Midbrain (tissue), 1 donor: ENCODE measurements around the gene ERVFRD-1.
A peak's percentile ranks its signal among the peaks of the same experiment; 100 is the strongest.

Experiments
- DNase-seq: peaks from one replicate; lab custom pipeline; 2025; lab: John Stamatoyannopoulos, UW

ERVFRD-1 gene

GRCh38 chr6:11110921-11111768, at the start of gene ERVFRD-1:
Gene ERVFRD-1 (minus strand): TSS chr6:11111725. CDS start chr6:11105310, 6,415 bp downstream.
- no peak for DNase-seq

- DNase-seq = no peak
These were observed 48.7 kb upstream of the ERVFRD-1 start for GRCh38 chr6:11160199-11160598.

GRCh38 chr6:11155589-11155988, 44.1 kb upstream of the ERVFRD-1 start:
- no peak for DNase-seq

- no peak for DNase-seq
These were observed 41.9 kb upstream of the ERVFRD-1 start for GRCh38 chr6:11153447-11153846.

- no peak for DNase-seq
These were observed 41.1 kb upstream of the ERVFRD-1 start for GRCh38 chr6:11152581-11152980.

GRCh38 chr6:11151488-11151887, 40.0 kb upstream of the ERVFRD-1 start:
- DNase-seq = no peak

GRCh38 chr6:11149551-11149950, 38.0 kb upstream of the ERVFRD-1 start:
- no peak for DNase-seq

GRCh38 chr6:11146117-11146826, 34.7 kb upstream of the ERVFRD-1 start:
- no peak for DNase-seq

- peak; percentile 80 for DNase-seq
These were observed 32.9 kb upstream of the ERVFRD-1 start for GRCh38 chr6:11144393-11144851.

GRCh38 chr6:11143394-11144371, 32.2 kb upstream of the ERVFRD-1 start:
- DNase-seq = no peak

- no peak for DNase-seq
These were observed 30.9 kb upstream of the ERVFRD-1 start for GRCh38 chr6:11142296-11143027.

- DNase-seq = no peak
These were observed 29.8 kb upstream of the ERVFRD-1 start for GRCh38 chr6:11141295-11141694.

- DNase-seq = no peak
These were observed 28.5 kb upstream of the ERVFRD-1 start for GRCh38 chr6:11140056-11140455.

- DNase-seq = no peak
These were observed 27.8 kb upstream of the ERVFRD-1 start for GRCh38 chr6:11139051-11139960.

GRCh38 chr6:11136809-11137208, 25.3 kb upstream of the ERVFRD-1 start:
- no peak for DNase-seq

- no peak for DNase-seq
These were observed 21.8 kb upstream of the ERVFRD-1 start for GRCh38 chr6:11133281-11133680.

GRCh38 chr6:11132194-11132888, 20.8 kb upstream of the ERVFRD-1 start:
- no peak for DNase-seq

- DNase-seq = no peak
These were observed 19.1 kb upstream of the ERVFRD-1 start for GRCh38 chr6:11130605-11131004.

GRCh38 chr6:11129908-11130565, 18.5 kb upstream of the ERVFRD-1 start:
- DNase-seq = no peak
